Measurements from ENCODE around the gene GH2.
A peak's percentile ranks its signal among the peaks of the same experiment; 100 is the strongest.
"Not testable (repeated sequence)": the region's sequence is repeated elsewhere in the genome, so short reads cannot be mapped to it uniquely, and the experiment has no call there.

Gene GH2

DNA sequence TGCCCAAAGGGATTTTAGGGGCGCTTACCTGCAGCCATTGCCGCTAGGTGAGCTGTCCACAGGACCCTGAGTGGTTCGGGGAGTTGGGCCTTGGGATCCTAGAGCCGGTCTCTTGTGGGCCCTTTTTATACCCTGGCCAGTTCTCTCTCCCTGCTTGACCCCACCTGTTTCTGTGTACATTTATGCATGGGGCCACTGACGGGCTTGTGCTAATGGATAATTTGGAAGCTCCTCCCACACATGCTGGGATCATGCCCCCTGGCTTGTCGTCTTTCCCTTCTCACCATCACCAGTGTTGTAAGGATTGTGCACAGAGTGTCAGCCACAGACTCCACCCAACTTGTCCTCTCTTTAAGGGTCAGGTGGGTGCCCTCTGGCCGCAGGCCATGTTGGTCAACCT lies 8.2 kb downstream of the GH2 start, which contains the start of gene CSH2:
Gene CSH2, minus strand, starts transcription at position 101 of the 400 bp plus-strand sequence. Its CDS starts 63 bp downstream, at position 38.
- not testable (repeated sequence) for DNase-seq

DNA sequence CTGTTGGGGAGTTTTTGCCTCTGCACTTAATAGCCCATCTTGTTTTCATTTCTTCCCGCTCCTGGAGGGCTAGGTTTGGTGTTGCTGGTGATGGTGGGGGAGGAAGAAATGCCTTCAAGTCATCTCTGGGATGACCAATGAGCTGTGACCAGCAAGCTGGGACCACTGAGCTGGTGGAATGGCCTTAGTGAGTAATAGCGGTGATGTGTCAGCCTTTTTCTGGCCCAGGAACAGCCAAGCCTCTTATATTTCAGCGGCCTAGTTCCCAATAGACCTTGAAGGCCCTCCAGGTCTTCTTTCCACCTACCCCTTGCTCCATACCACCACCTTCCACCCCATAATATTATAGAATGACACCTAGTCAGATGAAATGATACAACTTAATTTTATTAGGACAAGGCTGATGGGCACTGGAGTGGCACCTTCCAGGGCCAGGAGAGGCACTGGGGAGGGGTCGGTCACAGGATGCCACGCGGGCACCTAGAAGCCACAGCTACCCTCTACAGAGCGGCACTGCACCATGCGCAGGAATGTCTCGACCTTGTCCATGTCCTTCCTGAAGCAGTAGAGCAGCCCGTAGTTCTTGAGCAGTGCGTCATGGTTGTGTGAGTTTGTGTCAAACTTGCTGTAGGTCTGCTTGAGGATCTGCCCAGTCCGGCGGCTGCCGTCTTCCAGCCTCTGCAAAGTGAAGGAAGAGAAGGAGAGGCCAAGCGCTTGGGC lies 9.9 kb downstream of the GH2 start:
- not testable (repeated sequence) for DNase-seq

DNA sequence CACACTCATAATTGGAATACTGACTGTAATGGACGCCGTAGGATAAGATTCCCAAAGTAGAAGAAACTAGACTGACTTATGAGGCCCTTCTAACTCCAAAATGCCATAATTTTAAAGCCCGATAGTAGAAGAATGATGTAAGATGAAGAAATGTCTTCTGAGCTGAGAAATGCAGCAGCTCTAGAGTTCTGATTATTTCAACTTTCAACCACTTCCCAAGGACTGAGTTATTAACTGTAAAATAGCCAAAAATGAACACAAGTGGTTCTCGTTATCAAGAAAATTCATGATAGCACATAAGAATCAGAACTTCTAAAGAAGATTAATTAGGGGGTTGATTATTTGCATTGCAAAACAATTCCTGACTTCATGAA lies 11.5 kb downstream of the GH2 start:
- DNase-seq = not testable (repeated sequence)

DNA sequence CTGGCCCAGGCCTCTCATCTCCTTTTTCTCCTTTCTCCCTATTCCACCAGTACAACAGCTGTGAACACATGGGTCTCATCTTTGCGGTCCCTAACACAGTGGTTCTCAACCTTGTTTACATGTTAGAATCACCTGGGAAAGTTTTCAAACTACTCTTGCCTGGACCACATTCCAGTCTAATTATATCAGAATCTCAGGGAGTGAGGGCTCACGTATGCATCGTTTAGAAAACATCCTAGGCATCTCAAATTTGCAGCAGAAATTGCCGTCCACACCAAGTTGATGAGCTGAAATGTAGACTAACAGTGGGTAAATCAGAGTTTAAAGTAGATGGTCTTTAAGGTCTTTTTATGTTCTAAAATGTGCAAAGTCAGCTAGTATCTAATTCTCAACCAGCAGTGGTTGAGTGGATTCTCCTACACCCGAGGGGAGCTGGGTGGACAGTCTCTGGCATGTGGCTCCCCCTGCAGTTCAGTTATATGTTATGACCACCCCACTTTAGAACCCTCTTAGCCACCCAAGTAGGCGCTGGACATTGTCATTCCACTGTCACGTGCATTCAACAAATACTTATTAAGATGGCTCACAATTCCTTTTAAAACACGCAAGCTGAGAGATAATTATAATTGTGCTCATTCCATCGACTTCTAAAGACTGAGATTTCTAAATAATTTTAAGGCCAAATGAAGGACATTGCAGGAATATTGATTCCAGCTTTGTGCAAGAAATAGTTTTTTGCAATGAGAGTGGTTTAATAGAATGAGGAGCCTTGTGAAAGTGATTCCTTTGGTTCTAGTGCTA lies 12.1 kb downstream of the GH2 start:
- not testable (repeated sequence) for DNase-seq

DNA sequence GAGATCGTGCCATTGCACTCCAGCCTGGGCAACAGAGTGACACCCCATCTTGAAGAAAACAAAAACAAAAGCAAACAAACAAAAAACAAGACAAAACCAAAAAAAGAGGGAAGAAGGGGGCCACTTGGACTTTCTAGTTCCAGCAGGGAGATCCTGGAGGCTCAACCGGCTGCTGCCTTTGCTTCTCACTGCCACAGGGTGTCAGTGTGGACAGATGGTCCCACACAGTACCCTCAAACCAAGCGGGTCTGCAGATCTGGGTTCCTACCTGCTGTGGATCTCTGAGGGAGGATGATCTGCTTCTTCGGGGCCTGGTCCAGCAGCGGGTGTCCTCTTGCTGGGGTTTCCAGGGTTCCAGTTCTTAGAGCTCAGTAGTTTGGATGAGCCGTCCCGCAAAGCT lies 15.1 kb downstream of the GH2 start:
- not testable (repeated sequence) for DNase-seq

DNA sequence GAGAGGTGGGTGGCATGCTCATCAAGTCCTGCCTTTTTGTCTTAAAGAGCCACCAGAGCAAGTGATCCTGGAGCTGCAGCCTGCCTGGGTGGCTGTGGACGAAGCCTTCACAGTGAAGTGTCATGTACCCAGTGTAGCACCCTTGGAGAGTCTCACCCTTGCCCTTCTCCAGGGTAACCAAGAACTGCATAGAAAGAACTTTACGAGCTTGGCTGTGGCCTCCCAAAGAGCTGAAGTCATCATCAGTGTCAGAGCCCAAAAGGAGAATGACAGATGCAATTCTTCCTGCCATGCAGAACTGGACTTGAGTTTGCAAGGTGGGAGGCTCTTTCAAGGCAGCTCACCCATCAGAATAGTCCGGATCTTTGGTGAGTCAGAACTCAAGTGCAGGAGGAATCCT lies 22.5 kb downstream of the GH2 start:
- DNase-seq = no peak

DNA sequence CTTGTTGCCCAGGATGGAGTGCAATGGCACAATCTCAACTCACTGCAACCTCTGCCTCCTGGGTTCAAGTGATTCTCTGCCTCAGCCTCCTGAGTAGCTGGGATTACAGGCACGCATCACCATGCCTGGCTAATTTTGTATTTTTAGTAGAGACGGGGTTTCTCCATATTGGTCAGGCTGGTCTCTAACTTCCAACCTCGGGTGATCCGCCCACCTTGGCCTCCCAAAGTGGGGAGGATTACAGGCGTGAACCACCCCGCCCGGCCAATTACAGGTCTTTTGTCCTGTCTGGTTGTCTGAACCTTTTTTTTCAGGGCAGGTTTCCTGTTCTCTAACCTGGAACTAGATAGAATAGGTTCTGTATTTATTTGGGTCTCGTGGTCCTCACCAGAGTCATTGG lies 25.3 kb downstream of the GH2 start:
- not testable (repeated sequence) for DNase-seq

DNA sequence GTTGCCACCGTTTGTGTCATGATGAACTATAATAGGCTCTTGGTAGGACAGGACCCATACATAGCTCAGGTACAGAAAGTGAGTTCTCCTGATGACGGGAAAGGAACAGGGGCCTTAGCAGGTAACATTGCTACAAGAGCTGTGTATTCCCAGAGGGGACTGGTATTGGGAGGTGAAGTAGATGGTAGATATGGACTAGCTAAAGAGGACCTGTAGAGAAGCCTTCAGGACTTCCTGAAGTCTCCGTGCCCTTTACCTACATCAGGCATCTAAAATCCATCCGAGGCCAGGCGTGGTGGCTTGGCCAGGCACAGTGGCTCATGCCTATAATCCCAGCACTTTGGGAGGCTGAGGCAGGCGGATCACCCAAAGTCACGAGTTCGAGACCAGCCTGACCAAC lies 26.6 kb downstream of the GH2 start:
- no peak for DNase-seq

DNA sequence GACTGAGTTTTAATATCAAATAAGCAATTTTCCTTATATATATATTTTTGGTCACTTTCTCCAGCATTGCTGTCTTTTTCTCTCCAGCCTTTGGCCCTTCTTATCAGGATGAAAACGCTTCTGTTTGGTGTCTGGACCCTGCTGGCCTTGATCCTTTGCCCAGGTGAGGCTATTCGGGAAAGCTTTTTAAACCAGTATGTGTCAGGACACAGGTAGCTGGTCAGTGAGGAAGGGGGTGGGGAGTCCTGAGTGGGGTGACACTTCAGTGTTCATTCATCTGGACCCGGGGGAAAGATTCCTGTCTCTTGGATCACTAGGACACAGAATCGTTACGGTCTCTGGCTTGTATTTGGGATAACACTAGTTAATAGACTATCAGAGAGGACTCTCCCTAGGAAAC lies 27.0 kb downstream of the GH2 start:
- DNase-seq = no peak

DNA sequence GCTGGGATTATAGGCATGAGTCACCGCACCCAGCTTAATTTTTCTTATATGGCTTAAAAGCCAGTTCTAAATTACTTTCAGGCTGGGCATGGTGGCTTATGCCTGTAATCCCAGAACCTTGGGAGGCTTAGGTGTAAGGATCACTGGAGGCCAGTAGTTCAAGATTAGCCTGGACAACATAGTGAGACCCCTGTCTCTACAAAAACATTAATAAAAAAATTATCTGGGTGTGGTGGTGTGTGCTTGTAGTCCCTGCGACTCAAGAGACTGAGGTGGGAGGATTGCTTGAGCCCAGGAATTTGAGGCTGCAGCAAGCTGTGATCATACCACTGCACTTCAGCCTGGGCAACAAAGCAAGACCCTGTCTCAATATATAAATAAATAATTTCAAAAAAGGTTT lies 28.5 kb downstream of the GH2 start:
- DNase-seq = no peak

DNA sequence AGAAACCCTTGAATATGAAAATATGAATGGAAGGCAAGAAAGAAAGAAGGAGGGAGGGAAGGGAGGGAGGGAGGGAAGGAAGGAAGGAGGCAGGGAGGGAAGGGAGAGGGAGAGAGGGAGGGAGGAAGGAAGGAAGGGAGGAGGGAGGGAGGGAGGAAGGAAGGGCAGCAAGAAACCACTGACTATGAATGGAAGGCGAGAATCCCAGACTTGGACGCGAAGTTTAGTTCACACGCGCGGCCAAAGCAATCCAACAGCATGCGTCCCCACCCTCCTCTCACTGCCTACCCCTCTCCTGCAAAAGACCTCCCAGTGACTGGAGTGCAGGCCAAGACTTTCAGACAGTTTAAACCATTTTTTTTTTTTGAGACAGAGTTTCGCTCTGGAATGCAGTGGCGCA lies 31.3 kb downstream of the GH2 start:
- no peak for DNase-seq

DNA sequence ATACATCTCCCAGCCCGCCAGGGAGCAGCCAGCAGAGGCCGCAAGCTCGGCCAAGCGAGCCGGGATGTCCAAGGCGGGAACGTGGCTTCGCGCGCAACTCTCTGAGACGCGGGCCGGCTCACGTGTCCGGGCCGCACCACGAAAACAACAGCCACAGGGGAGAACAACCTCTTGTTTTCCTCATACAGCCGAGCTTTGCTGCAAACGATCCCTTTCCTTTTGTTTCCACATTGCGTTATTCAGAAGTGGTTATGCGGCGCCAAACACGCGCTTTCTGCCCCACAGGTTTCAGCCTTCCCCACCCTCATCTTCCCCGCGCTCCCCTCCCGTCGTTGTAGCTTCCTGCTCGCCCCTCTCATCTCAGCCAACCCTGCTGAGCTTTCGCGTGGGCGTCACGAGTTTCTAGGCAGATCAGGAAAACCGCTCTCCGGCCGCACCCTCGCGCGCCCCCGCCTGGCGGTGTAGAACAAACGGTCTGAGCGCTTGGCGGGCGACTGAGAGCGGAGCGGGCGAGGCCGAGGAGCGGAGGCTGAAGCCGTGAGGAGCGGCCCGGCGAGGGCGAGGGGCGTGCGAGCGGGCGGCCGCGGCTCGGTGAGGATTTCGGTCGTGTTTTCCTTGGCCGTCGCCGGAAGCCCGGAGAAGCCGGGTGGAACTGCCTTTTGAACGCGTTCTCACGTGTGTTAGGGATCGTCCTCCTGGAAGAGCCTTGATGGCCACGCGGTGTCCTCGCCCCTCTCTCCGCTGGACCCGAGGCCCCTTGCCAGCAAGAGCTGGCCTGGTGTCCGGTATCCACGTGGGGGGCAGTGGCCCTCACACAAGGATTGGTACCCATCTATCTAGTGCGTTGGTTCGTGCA lies 32.7 kb downstream of the GH2 start:
- DNase-seq = peak; percentile 94 to 96

DNA sequence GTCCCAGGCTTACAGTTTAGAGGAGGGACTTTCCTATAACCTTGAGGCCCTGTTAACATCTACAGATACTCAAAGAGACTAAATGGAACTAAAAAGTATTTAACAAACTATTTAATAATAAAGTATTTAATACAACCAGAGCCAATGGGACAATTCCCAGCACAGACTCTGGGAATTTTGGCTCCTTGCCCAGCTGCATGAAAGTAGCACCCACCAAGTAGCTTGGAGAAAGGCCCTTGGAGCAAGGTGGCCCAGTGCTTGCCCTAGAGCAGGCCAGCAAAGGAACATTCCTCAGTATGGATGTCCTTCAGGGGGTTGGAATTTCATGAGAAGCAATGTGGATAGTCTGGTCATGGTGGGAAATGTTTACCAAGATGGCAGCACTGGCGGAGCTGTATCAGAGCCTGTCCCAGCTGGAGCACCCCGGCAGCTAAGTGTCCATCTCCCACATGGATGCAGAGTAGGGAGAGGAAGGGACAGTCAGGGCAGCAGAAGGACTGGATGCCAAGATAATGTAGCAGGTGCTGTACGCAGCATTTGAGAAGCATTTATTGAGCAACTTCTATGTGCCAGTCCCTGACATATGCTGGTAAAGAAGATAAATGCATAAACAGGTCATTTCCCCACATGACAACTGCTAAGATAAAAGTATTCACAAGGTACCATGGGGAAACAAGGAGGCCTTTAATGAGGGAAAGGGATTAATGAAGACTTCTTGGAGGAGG lies 34.1 kb downstream of the GH2 start:
- no peak for DNase-seq

DNA sequence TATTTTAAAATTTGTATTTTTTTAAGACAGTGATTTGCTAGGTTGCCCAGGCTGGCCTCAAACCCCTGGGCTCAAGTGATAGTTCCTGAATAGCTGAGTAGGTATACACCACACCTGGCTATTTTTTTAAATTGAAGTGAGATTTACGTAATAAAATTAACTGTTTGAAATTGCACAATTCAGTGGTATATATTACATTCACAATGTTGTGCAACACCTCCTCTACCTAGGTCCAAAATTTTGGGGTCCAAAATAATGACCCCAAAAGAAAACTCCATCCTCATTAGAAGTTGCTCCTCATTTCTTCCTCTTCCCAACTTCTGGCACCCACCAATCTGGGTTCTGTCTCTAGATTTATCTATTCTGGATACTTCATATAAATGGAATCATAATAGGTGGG lies 36.2 kb downstream of the GH2 start:
- no peak for DNase-seq

DNA sequence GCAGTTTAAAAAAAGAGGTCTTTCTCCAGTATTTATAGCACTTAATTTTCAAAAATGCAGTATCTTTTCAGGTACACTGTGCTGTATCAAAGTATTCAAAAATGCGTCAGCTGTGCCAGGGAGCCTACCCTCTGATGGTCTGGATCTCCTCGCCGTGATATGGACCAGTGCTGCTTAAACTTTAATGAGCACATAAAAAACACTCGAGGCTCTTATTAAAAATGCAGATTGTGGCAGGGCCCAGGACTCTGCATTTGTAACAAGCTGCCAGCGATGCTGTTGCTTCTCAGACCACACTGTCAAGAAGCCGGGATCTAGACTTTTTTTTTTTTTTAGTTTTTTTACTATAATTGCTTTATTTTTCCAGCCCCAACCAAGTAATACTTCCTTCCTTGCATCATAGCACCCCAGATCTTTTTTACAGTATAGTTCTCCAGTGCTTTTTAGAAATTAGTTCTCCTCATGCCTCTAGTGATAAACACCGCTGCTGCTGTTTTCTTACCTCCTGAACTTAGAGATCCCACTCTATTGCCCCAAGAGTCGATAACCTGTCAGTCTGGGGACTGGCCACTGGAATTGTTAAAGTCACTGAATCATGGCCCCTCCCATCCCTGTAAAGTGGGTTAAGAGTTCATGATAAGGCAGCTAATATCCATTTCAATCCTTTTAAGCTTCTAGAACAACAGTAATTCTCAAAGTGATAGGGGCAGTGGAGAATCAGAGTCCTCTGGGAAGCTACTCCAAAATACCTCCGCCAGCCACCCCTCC lies 37.6 kb downstream of the GH2 start:
- DNase-seq = no peak

DNA sequence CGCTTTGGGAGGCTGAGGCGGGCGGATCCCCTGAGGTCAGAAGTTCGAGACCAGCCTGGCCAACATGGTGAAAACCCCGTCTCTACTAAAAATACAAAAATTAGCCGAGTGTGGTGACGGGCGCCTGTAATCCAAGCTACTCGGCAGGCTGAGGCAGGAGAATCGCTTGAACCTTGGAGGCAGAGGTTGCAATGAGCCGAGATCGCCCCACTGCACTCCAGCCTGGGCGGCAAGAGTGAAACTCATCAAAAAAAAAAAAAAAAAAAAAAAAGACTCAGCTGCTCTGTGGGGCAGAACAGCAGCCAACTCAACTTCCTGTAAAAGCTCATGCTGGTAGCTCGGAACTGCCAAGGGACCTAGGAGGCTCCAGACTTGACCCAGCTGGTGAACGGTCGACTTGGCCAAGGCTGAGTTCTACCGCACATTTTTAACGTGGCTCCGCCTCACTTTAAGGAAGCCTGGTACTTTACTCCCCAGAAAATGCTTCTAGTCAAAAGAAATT lies 38.3 kb downstream of the GH2 start:
- peak in 1 of 2 experiments; percentile 20 for DNase-seq

DNA sequence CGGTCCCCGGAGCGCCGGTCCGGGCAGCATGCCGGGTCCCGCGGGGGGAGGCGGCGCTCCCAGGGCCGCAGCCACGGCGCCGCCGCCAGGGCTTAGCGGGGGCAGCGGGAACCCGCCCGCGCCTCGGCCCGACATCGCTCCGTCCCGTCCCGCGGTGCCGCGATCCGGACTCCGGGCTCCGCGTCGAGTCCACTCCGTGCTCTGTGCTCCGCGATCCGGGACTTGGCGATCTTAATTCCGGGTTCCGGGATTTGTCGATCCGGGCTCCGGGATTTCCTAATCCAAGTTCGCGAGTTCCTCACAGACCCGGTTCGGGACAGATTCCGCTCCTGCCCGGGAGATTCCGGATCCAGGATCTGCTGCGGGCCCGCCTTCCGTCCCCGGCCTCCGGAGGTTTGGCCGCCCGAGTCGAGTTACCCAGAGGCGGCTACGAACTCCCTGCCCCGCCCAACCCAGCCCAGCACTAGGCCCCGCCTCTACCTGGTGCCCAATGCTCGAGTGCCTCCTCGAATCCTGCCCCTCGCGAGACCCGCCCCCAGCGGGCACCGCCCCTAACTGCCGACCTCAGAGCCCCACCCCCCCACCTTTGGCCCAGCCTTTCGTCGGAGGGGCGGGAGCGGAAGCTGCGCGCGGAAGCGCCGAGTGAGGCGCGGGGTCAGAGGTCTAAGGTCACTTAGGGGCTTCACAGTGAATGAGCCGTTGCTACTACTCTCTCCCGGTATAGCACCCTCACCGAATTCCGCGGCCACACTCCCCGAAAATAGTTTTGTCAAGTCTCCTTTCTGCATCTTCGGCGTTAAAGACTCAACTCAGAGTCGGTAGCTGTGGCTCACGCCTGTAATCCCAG lies 39.0 kb downstream of the GH2 start, which contains the start of gene SMARCD2:
Gene SMARCD2, minus strand, starts transcription at position 146 of the 847 bp plus-strand sequence. Its CDS starts 11 bp downstream, at position 135.
- peak; percentile 98 to 99 for DNase-seq

DNA sequence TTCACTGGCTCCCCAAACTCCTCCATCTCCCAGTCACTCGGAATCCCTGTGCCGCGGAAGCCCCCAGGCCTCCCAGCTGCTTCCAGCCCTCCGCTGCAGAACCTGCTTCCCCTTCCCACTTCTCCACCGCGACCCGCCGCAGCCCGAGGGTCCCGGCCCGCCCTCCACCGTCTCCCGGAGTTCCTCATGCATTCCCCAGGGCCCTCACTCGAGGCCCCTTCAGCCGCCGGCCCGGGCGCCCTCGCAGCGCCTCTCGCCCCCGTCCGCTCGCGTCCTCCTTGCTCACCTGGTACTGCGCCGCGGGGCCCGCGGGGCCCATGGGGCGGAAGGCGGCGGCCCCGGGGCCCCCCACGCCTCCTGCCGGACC lies 39.6 kb downstream of the GH2 start:
- DNase-seq = no peak

DNA sequence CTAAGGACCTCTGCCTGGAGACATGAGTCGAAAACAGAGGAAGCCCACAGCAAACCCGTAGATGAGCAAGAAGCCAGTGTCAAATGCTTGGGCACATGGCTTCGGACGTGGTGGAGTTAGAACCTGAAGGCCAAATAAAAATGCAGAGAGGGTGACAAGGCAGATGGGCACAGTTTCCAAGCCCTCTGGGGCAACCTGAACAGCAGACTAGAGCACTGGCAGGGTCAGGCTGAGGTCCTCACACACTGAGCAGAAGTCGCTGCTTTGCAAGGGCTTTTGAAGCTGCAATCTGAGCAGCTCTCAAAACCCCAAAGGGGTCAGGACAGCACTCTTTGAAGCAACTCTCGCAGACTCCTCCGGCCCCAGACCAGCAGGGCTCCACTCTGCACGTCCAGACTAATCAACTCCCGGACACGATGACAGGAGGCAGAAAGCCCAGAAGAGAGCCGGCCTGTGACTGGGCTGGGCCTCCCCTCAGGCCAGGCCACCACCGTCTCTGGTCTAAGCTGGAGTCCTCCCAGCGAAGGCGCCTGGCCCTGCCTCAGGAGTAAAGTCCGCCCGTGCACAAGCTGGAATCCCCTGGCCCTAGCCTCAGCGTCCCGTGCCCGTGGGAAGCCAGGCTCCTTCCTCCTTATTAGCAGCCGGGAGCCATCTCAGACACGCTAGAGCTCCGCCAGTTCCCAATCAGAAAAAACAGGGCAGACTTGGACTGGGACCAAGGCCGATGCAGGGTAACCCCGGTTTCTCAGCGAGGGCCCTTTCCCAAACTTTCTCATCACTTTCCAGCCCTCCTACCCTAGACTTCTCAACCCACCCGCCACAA lies 40.2 kb downstream of the GH2 start:
- DNase-seq = no peak
